Left lung (tissue), 10 donors: Measurements from ENCODE around the gene OCA2. TPM values are rescaled to one million over a fixed set of nuclear protein-coding genes. Genes with fewer than 3 reads are reported as not detected.
"Not testable (repeated sequence)": the region's sequence is repeated elsewhere in the genome, so short reads cannot be mapped to it uniquely, and the experiment has no call there.

Experiments used
- ATAC-seq: fragments of 200-7000 bp; cut with Tn5 transposase; one replicate; pipeline ENCODE4 v1.9.1; 2020; ENCODE audit warnings: moderate library complexity
- DNase-seq, 4 donors: peaks; one replicate each; pipeline ENCODE4 v3.0.0-alpha.2; 2013 to 2020
- H3K27ac ChIP-seq, 2 donors: fragments of 200-600 bp; sonication (generic) in 1 of 2; one replicate each; pipeline versions ENCODE4 v1.5.0 to v1.8.0; 2020 to 2021
- H3K27me3 ChIP-seq, 2 donors: fragments of 200-600 bp; sonication (generic) in 1 of 2; one replicate each; pipeline versions ENCODE4 v1.5.0 to v1.8.0; 2020 to 2021
- H3K36me3 ChIP-seq, 2 donors: fragments of 200-600 bp; sonication (generic) in 1 of 2; one replicate each; pipeline versions ENCODE4 v1.5.0 to v1.8.0; 2020 to 2021
- H3K4me1 ChIP-seq, 2 donors: fragments of 200-600 bp; one replicate each; pipeline ENCODE4 v1.8.0; 2021
- H3K4me3 ChIP-seq, 2 donors: fragments of 200-600 bp; sonication (generic) in 1 of 2; one replicate each; pipeline versions ENCODE4 v1.5.0 to v1.8.0; 2020 to 2021; ENCODE audit warnings: mild to moderate bottlenecking in 1 of 2
- H3K9me3 ChIP-seq, 2 donors: fragments of 200-600 bp; sonication (generic) in 1 of 2; one replicate each; pipeline versions ENCODE4 v1.5.0 to v1.8.0; 2020 to 2021
- intact Hi-C, 2 donors: fragments of 100-400 bp; cut with DNase I; formaldehyde crosslinking; loops; one replicate each; pipeline versions ENCODE4 v1.11.2 to v1.14.2; 2022
- polyA plus RNA-seq, 6 donors: library from polyadenylated mRNA; unstranded; fragments of 120-200 nt; gene quantifications; one replicate each; pipeline ENCODE4 v1.2.1, GENCODE V29; 2013; ENCODE audit not compliant: insufficient read length in 6 of 6
- total RNA-seq, 2 donors: library from RNA; stranded (reverse); fragmentation: NEBNext Ultra II Directional; extraction: Animal tissue kit (Norgen Biotek cat#: 25700); gene quantifications; one replicate each; pipeline ENCODE4 v1.2.1, GENCODE V29; 2021
- TF ChIP-seq, protein P1 (sequence below), 2 donors: fragments of 200-600 bp; sonication (generic) in 1 of 2; IDR thresholded peaks; one replicate each; pipeline versions ENCODE4 v1.5.0 to v1.8.0; 2021; ENCODE audit warnings: antibody characterized with exemption in 2 of 2
- donor health status: DM: no; HTN: yes; CAD: no.
- donor health status: DM: no; HTN: no; CAD: no.

Gene OCA2
- total and polyA plus RNA-seq, 8 donors, result 0.81 to 21.7 (median 13.2) TPM

DNA sequence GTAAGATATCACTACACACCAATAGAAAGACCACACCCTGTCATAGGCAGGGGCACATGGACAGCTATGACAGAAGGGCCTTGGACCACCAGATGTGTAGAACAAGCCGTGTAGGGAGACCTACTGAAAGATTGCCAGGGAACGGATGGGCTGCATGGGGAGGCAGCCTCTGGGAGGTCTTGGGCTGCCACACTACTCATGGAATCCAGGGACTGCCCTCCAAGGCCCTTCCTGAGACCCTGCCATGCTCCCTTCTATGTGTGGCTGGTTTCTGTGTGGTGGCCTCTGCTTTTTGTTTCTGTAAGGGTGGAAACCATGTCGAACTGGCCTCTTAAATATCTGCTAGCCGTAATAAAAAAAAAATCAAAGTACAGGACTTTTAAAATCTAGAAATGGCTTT, 86.9 kb downstream of the OCA2 start:
- Histone ChIP-seq H3K4me3 (no peak overlapping the region), H3K27me3 (no peaks in the 10 kb centered on the region), H3K36me3 (no peaks in the 10 kb centered on the region), H3K27ac (no peak overlapping the region), H3K4me1 (no peaks in the 10 kb centered on the region), H3K9me3 (no peaks in the 10 kb centered on the region)
- TF ChIP-seq, protein P1, sequence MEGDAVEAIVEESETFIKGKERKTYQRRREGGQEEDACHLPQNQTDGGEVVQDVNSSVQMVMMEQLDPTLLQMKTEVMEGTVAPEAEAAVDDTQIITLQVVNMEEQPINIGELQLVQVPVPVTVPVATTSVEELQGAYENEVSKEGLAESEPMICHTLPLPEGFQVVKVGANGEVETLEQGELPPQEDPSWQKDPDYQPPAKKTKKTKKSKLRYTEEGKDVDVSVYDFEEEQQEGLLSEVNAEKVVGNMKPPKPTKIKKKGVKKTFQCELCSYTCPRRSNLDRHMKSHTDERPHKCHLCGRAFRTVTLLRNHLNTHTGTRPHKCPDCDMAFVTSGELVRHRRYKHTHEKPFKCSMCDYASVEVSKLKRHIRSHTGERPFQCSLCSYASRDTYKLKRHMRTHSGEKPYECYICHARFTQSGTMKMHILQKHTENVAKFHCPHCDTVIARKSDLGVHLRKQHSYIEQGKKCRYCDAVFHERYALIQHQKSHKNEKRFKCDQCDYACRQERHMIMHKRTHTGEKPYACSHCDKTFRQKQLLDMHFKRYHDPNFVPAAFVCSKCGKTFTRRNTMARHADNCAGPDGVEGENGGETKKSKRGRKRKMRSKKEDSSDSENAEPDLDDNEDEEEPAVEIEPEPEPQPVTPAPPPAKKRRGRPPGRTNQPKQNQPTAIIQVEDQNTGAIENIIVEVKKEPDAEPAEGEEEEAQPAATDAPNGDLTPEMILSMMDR (IDR thresholded peaks at IDR 0.05), result no peak
- DNase-seq (no peak), ATAC-seq (no peak)
- intact Hi-C loops, result no loop called here

DNA sequence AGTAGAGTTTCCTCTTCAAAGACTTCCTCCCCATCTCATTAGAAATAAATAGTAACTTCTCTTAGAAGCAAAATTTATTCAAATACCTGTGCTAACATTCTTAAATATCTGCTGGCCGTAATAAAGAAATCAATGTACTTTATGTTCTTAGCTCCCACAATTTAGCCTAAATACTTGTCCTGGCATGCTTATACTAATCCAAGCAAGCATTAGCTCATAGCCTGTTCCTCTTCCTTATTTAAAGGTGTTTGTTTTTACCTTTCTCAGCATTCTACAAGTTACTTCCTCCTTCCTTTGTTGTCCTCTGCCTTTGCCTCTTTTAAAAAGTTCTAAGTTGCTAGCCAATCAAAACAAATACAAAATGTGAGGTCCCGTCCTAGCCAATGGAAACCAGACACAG, 90.9 kb downstream of the OCA2 start:
- H3K4me1 ChIP-seq, H3K36me3 ChIP-seq, H3K9me3 ChIP-seq, intact Hi-C loops, ATAC-seq, H3K27me3 ChIP-seq, H3K27ac ChIP-seq, DNase-seq, H3K4me3 ChIP-seq: not testable (repeated sequence)

DNA sequence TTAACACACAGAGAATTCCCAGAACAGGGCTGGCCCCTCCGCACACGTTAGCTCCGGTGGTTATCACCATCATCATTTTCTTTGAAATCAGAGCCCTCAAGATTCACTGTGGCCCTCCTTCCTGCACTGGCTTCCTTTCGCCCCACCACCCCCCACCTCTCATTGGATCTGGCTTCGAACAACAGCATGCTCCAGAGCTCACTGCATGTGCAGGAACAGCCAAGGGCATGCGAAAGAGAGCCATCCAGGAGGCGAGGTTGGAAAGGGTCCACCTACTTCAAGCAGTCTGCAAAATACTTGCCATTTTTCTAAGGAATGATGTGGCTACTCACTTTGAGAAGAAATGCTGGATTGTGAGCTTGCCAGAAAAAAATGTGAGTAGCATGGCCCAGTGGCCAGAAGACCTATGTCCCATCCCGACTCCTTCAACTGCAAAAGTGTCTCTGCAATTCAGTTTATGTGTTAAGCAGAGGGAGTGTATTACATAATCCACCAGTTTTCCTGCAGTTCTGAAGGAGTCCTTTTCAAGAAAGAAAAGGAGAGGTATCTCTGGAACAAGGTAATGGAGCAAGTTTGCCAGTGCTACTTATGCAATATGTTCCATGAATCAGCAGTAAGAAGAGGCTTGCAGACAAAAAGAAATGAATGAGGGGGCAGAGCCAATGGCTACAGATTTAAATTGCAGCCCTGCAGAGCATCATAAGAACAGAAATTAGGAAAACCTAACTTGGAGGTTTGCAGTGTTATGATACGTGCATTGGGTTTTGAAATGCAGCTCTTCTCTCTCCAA, 92.8 kb downstream of the OCA2 start:
- Histone ChIP-seq H3K27ac (no peak overlapping the region), H3K36me3 (no peaks in the 10 kb centered on the region), H3K4me3 (no peak overlapping the region), H3K27me3 (no peaks in the 10 kb centered on the region), H3K4me1 (no peaks in the 10 kb centered on the region), H3K9me3 (no peaks in the 10 kb centered on the region)
- intact Hi-C loops, result no loop called here
- TF ChIP-seq, protein P1 (IDR thresholded peaks at IDR 0.05), result no peak
- ATAC-seq, result no peak
- DNase-seq, result peak in 1 of 4 donors; percentile 28

DNA sequence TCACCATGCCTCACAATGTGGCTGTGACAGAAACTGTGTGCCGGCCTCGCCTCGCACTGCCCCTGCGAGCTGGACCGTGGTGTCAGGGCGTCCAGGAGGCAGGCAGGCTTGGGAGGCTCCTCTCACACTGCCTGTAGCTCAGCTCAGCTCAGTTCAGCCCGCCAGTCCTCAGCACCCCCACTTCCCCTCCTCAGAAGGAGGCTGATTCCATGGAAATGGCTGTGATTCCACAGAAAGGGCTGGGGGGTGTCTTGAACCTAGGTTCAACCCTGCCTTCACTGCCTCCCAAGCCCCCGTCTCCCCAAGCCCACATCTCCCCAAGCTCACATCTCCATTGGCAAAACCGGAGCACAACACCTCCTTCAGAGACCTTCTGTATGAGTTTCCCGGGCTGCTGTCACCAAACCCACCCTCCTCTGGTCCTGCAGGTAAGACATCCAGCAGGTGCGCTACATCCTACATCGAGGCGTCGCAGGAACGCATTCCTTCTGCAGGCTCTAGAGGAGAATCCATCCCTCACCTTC, 94.0 kb downstream of the OCA2 start:
- no peaks in the 10 kb centered on the region for H3K9me3 ChIP-seq
- TF ChIP-seq, protein P1 (IDR thresholded peaks at IDR 0.05), result no peak
- no peak overlapping the region for H3K27ac ChIP-seq
- no peaks in the 10 kb centered on the region for H3K27me3 ChIP-seq
- intact Hi-C loops, result no loop called here
- ATAC-seq, result no peak
- H3K36me3 ChIP-seq, result no peaks in the 10 kb centered on the region
- H3K4me3 ChIP-seq, result no peak overlapping the region
- no peaks in the 10 kb centered on the region for H3K4me1 ChIP-seq
- no peak for DNase-seq

DNA sequence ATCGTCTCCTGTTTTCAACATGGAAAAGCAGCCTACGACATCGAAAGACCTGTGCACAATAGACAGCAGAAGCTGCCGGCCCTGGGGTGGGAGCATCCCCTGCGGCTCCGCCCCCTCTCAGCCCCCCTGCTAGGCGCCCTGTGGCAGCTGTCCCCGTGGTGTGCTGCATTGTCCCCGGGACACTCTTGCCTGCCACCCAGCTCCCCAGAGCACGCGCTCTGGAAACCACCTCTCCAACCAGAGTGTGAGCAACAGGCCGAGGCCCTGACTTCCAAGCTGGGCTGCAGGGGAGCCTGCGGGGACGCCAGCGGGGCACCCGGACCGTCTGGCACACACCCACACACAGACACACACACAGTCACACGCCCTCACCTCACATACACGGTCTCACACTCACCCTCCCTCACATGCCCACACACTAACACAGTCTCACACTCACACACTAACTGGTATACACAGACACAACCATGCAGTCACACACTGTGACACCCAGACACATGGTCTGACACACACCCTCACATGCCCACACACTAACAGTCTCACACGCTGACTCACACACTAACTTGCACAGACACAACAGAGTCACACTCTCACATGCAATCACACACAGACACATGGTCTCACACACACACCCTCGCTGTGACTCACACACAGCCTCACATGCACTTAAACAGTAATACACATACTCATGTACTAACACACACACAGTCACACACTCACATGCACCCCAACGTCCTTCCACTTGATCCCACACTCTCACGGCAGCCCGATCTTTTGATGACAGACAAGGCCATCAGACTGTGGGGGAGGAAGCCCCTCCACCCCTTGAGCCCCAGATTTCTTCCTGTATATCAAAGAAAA, 94.7 kb downstream of the OCA2 start:
- no peak for DNase-seq
- no peaks in the 10 kb centered on the region for H3K27me3 ChIP-seq
- no peak for ATAC-seq
- no peaks in the 10 kb centered on the region for H3K4me1 ChIP-seq
- intact Hi-C loops, result no loop called here
- no peak overlapping the region for H3K27ac ChIP-seq
- no peaks in the 10 kb centered on the region for H3K9me3 ChIP-seq
- TF ChIP-seq, protein P1 (IDR thresholded peaks at IDR 0.05), result no peak
- no peak overlapping the region for H3K4me3 ChIP-seq
- no peaks in the 10 kb centered on the region for H3K36me3 ChIP-seq
